Hepatocyte (in vitro differentiated cells): Measurements from ENCODE around the gene NDUFB3. TPM values are rescaled to one million over a fixed set of nuclear protein-coding genes. Genes with fewer than 3 reads are reported as not detected.

Experiments
- DNase-seq: peaks from one replicate; pipeline ENCODE4 v3.0.0-alpha.2; 2016; ENCODE audit warnings: low spot score
- H2AFZ ChIP-seq: fragments of 200-600 bp; sonication (generic); 2 replicates; pipeline ENCODE4 v1.6.0; 2016; ENCODE audit warnings: antibody characterized with exemption, mild to moderate bottlenecking
- H3K27ac ChIP-seq: fragments of 200-600 bp; sonication (generic); 2 replicates; pipeline ENCODE4 v1.5.1; 2016; ENCODE audit warnings: mild to moderate bottlenecking
- H3K27me3 ChIP-seq: fragments of 200-600 bp; sonication (generic); 2 replicates; pipeline ENCODE4 v1.6.1; 2016
- H3K36me3 ChIP-seq: fragments of 200-600 bp; sonication (generic); replicated peaks from 2 replicates; pipeline ENCODE4 v1.5.1; 2016; ENCODE audit warnings: low read depth; ENCODE audit not compliant: insufficient read depth
- H3K4me1 ChIP-seq: fragments of 200-600 bp; sonication (generic); 2 replicates; pipeline ENCODE4 v1.5.1; 2016; ENCODE audit warnings: mild to moderate bottlenecking, moderate library complexity; ENCODE audit not compliant: insufficient read depth
- H3K4me2 ChIP-seq: fragments of 200-600 bp; sonication (generic); 2 replicates; pipeline ENCODE4 v1.6.0; 2016
- H3K4me3 ChIP-seq: fragments of 200-600 bp; sonication (generic); 2 replicates; pipeline ENCODE4 v1.5.1; 2016; ENCODE audit warnings: mild to moderate bottlenecking
- H3K79me2 ChIP-seq: fragments of 200-600 bp; sonication (generic); 2 replicates; pipeline ENCODE4 v1.6.0; 2017; ENCODE audit warnings: mild to moderate bottlenecking
- H3K9me2 ChIP-seq: fragments of 200-600 bp; sonication (generic); replicated peaks from 2 replicates; pipeline ENCODE4 v1.6.0; 2017; ENCODE audit warnings: mild to moderate bottlenecking; ENCODE audit not compliant: insufficient read depth
- H3K9me3 ChIP-seq: fragments of 200-600 bp; sonication (generic); 2 replicates; pipeline ENCODE4 v1.5.1; 2016; ENCODE audit warnings: low read depth, mild to moderate bottlenecking
- H4K20me1 ChIP-seq: fragments of 200-600 bp; sonication (generic); 2 replicates; pipeline ENCODE4 v1.6.0; 2016; ENCODE audit warnings: mild to moderate bottlenecking; ENCODE audit not compliant: insufficient read depth, poor library complexity, severe bottlenecking
- EZH2 ChIP-seq: fragments of 200-600 bp; sonication (generic); IDR thresholded peaks from 2 replicates; pipeline ENCODE4 v1.6.1; 2016; ENCODE audit warnings: antibody characterized with exemption, mild to moderate bottlenecking, borderline replicate concordance
- EZH2phosphoT487 ChIP-seq: fragments of 200-600 bp; sonication (generic); IDR thresholded peaks from one replicate; pipeline ENCODE4 v1.6.1; 2018; ENCODE audit warnings: antibody characterized with exemption, mild to moderate bottlenecking, low read depth, moderate library complexity; ENCODE audit not compliant: unreplicated experiment, severe bottlenecking
- whole genome bisulfite sequencing: methylation state at CpG from one replicate; pipeline ENCODE4 v1.1.6; 2016; ENCODE audit warnings: low lambda C conversion rate; ENCODE audit errors: missing lambda C conversion rate; 5-methylcytosine and 5-hydroxymethylcytosine counted together
- polyA plus RNA-seq: library from polyadenylated mRNA; unstranded; fragments of >200 nt; fragmentation: Nextera tagmentation; extraction: Ambion mirVana; gene quantifications from 2 replicates; pipeline ENCODE4 v1.2.1, GENCODE V29; 2016
- total RNA-seq: library from RNA; depleted of rRNA; stranded (reverse); fragments of >200 nt; gene quantifications from 2 replicates; pipeline ENCODE4 v1.2.3, GENCODE V29; 2014
- TF ChIP-seq, protein P1 (sequence below): fragments of 200-600 bp; sonication (generic); IDR thresholded peaks from 2 replicates; pipeline ENCODE4 v1.5.1; 2016; ENCODE audit warnings: antibody characterized with exemption, mild to moderate bottlenecking; ENCODE audit not compliant: poor library complexity

NDUFB3 gene
- total and polyA plus RNA-seq, 2 experiments from 2014 or later: 96.2 to 229 TPM

DNA sequence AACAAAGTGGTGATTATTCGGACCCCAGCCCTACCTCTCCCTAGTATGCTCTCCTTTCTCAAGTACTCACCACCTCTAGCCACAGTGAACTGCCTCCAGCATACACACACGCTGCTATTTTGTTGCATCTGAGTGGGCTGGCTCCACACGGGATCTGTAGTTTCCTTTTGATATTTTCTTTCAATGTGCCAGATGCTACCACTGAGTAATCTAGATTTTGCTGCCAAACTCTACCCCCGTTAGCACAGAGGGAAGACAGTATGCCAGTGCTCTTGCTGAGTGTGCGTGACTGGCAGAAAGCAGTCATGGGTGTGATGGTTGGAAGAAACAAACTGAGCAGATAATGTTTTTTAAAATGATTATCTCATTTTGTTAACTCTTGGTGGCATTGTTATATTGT is 55.8 kb downstream of the NDUFB3 start:
- Histone ChIP-seq H3K79me2 (peaks cover 86% of the 10 kb centered on the region), H4K20me1 (peaks cover 4% of the 10 kb centered on the region)

DNA sequence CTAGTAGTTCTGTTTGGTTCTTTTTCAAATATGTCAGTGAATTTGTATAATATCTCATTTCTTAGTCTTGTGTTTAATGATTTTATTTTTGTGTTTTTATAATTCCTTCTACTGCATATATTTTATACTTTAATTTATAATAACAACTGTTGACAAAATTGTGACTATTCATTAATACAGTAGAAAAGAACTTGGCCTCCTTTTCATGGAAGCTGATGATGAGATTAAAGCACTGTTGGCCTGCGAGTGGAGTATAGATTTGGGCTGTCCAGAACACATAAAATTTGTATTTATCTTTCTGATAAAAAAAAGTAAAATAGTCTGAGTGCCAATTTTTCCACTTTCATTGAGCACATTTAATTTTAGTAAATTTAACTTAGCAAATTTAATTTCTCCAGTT is 56.2 kb downstream of the NDUFB3 start:
- no peak for TF ChIP-seq EZH2
- TF ChIP-seq, protein P1, sequence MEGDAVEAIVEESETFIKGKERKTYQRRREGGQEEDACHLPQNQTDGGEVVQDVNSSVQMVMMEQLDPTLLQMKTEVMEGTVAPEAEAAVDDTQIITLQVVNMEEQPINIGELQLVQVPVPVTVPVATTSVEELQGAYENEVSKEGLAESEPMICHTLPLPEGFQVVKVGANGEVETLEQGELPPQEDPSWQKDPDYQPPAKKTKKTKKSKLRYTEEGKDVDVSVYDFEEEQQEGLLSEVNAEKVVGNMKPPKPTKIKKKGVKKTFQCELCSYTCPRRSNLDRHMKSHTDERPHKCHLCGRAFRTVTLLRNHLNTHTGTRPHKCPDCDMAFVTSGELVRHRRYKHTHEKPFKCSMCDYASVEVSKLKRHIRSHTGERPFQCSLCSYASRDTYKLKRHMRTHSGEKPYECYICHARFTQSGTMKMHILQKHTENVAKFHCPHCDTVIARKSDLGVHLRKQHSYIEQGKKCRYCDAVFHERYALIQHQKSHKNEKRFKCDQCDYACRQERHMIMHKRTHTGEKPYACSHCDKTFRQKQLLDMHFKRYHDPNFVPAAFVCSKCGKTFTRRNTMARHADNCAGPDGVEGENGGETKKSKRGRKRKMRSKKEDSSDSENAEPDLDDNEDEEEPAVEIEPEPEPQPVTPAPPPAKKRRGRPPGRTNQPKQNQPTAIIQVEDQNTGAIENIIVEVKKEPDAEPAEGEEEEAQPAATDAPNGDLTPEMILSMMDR: no peak
- TF ChIP-seq EZH2phosphoT487: no peak
- H3K36me3 ChIP-seq: no peaks in the 10 kb centered on the region
- H3K4me2 ChIP-seq: no peak overlapping the region
- H3K79me2 ChIP-seq: peaks cover 86% of the 10 kb centered on the region
- no peak overlapping the region for H2AFZ ChIP-seq
- H3K9me2 ChIP-seq: no peaks in the 10 kb centered on the region
- H3K9me3 ChIP-seq: no peaks in the 10 kb centered on the region
- 89% methylated on average over 1 of the region's 1 CpG for WGBS
- peaks cover 4% of the 10 kb centered on the region for H4K20me1 ChIP-seq
- no peaks in the 10 kb centered on the region for H3K27me3 ChIP-seq
- H3K4me1 ChIP-seq: peaks cover 37% of the 10 kb centered on the region
- H3K4me3 ChIP-seq: no peak overlapping the region
- DNase-seq: no peak
- H3K27ac ChIP-seq: peak overlapping the region; percentile 92

More for the DNA sequence above, 55.8 kb downstream of the NDUFB3 start:
- H3K9me3 ChIP-seq: no peaks in the 10 kb centered on the region
- TF ChIP-seq, protein P1: no peak
- TF ChIP-seq EZH2phosphoT487 (no peak), EZH2 (no peak)
- no peak overlapping the region for H2AFZ ChIP-seq
- H3K27ac ChIP-seq: peak overlapping the region; percentile 92
- no peak overlapping the region for H3K4me3 ChIP-seq
- no peaks in the 10 kb centered on the region for H3K36me3 ChIP-seq
- no peak for DNase-seq
- H3K4me2 ChIP-seq: peak overlapping the region; percentile 72
- H3K9me2 ChIP-seq: no peaks in the 10 kb centered on the region
- 78% methylated on average over 5 of the region's 5 CpGs for WGBS
- H3K4me1 ChIP-seq: peaks cover 37% of the 10 kb centered on the region
- no peaks in the 10 kb centered on the region for H3K27me3 ChIP-seq

DNA sequence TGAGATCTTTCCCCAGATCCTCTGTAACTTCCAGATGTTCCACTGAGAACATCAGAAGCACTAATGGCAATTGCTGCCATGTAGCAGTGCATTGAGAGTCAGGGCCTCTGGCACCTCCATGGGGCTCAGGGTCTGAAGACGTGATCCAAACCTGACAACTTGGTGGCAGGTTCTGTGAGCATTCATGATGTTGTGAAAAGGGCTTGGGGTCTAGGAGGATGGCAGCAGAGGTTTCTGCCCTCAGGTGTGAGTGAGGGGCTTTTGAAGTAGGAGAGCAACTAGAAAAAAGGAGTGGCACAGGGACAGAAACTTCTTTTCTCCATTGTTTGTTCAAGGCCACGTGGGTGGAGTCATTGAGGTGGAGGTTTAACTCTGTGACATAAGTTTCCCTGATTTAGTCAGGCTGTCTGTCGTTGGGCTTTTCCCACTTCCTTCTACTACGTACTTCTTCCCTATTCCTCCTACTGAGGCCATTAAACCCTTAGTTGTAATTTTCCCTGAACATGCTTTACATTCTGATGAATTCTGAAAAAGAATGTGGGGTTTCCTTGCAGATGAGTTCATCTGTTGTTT is 57.2 kb downstream of the NDUFB3 start:
- no peaks in the 10 kb centered on the region for H3K27me3 ChIP-seq
- no peaks in the 10 kb centered on the region for H3K36me3 ChIP-seq
- no peaks in the 10 kb centered on the region for H3K9me2 ChIP-seq
- DNase-seq: peak; percentile 71
- 51% methylated on average over 4 of the region's 4 CpGs for whole genome bisulfite sequencing
- no peak overlapping the region for H3K4me3 ChIP-seq
- H3K9me3 ChIP-seq: no peaks in the 10 kb centered on the region
- H3K79me2 ChIP-seq: peaks cover 86% of the 10 kb centered on the region
- TF ChIP-seq, protein P1: no peak
- TF ChIP-seq EZH2 (no peak), EZH2phosphoT487 (no peak)
- H4K20me1 ChIP-seq: peaks cover 4% of the 10 kb centered on the region
- H3K4me2 ChIP-seq: peak overlapping the region; percentile 19
- H3K27ac ChIP-seq: peak overlapping the region; percentile 88
- H3K4me1 ChIP-seq: peaks cover 37% of the 10 kb centered on the region
- H2AFZ ChIP-seq: no peak overlapping the region
